Ovary (tissue), 9 donors: Measurements from ENCODE around the gene PTPN14. TPM values are rescaled to one million over a fixed set of nuclear protein-coding genes. Genes with fewer than 3 reads are reported as not detected.
A peak's percentile ranks its signal among the peaks of the same experiment; 100 is the strongest.

ENCODE experiments used
- DNase-seq, 5 donors: peaks; one replicate each; pipeline ENCODE4 v3.0.0-alpha.2; 2019 to 2020
- H3K27ac ChIP-seq, 2 donors: fragments of 200-600 bp; one replicate each; pipeline versions ENCODE4 v1.5.1 to v1.8.0; 2019 to 2022
- H3K27me3 ChIP-seq: fragments of 200-600 bp; one replicate; pipeline ENCODE4 v1.8.0; 2022
- H3K36me3 ChIP-seq: fragments of 200-600 bp; sonication (generic); one replicate; pipeline ENCODE4 v1.5.1; 2019
- H3K4me1 ChIP-seq: one replicate; pipeline ENCODE4 v1.8.1; 2013; ENCODE audit warnings: mild to moderate bottlenecking, moderate library complexity; ENCODE audit not compliant: insufficient read depth
- H3K4me3 ChIP-seq: fragments of 200-600 bp; sonication (generic); one replicate; pipeline ENCODE4 v1.5.1; 2017
- H3K9me3 ChIP-seq, 2 donors: fragments of 200-600 bp in 1 of 2; sonication (generic) in 1 of 2; one replicate each; pipeline versions ENCODE4 v1.5.1 to v1.8.1; 2013 to 2019; ENCODE audit warnings: mild to moderate bottlenecking in 1 of 2, moderate library complexity in 1 of 2
- CTCF ChIP-seq, 3 donors: fragments of 450-650 bp in 2 of 3; fragments of 200-600 bp in 1 of 3; IDR thresholded peaks; one replicate each; pipeline versions ENCODE4 v1.5.1 to v1.8.0; 2016 to 2022; ENCODE audit warnings: antibody characterized with exemption in 3 of 3, mild to moderate bottlenecking in 1 of 3
- EP300 ChIP-seq: sonication (generic); formaldehyde crosslinking; IDR thresholded peaks from one replicate; pipeline ENCODE4 v1.6.1; 2017; ENCODE audit warnings: antibody characterized with exemption
- POLR2A ChIP-seq: fragments of 450-650 bp; IDR thresholded peaks from one replicate; pipeline ENCODE4 v1.6.1; 2017; ENCODE audit warnings: antibody characterized with exemption, mild to moderate bottlenecking, moderate library complexity
- WGBS, 3 donors: extraction: QIAGEN DNeasy Blood & Tissue Kit in 1 of 3; methylation state at CpG; one replicate each; pipeline versions ENCODE4 v1.1.5 to v1.1.7; 2013 to 2017; 5-methylcytosine and 5-hydroxymethylcytosine counted together
- intact Hi-C, 4 donors: fragments of 100-400 bp; cut with DNase I; formaldehyde crosslinking; loops; one replicate each; pipeline versions ENCODE4 v1.11.0 to v1.15.1; 2022 to 2023
- polyA plus RNA-seq, 2 donors: library from polyadenylated mRNA; stranded (reverse); fragments of 200-250 nt in 1 of 2; fragments of 350-450 nt in 1 of 2; fragmentation: Illumina TruSeq in 1 of 2; extraction: RNeasy Lipid Tissue Mini Kit (QIAGEN cat#74804) in 1 of 2; gene quantifications; one replicate each; pipeline ENCODE4 v1.2.3, GENCODE V29; 2013 to 2014
- total RNA-seq, 7 donors: library from RNA; depleted of rRNA in 2 of 7; stranded (reverse); fragments of >200 nt in 2 of 7; fragmentation: NEBNext Ultra II Directional in 3 of 7; extraction: Animal tissue kit (Norgen Biotek cat#: 25700) in 3 of 7; gene quantifications; one replicate each; pipeline versions ENCODE4 v1.1.0 to v1.2.4, GENCODE V29; 2016 to 2023
- donor health status: DM: no; HTN: no; CAD: no; lungs with moderate emphysema.
- donor health status: DM: no; HTN: no; CAD: no.
- donor health status: Bipolar disorder and iron deficiency.
- donor health status: DM: yes; HTN: yes; CAD: no.
- donor health status: DM: no; HTN: no; CAD: no.
- donor health status: DM: yes; HTN: yes; CAD: no.

PTPN14 gene
- total and polyA plus RNA-seq, 9 donors, result 7.6 to 68.9 (median 41.1) TPM

GRCh38 chr1:214588963-214589597, 37.7 kb upstream of the PTPN14 start:
- no peaks in the 10 kb centered on the region for H3K27me3 ChIP-seq
- H3K27ac ChIP-seq, result no peak overlapping the region
- 87 to 89% (median 87%) methylated on average over 4 of the region's 4 CpGs for WGBS, 3 donors
- no peak overlapping the region for H3K4me3 ChIP-seq
- H3K9me3 ChIP-seq, result no peaks in the 10 kb centered on the region
- H3K4me1 ChIP-seq, result no peaks in the 10 kb centered on the region
- TF ChIP-seq POLR2A (no peak), CTCF (IDR thresholded peaks at IDR 0.05) (no peak), EP300 (no peak)
- no peaks in the 10 kb centered on the region for H3K36me3 ChIP-seq
- intact Hi-C loops, result loop anchor here in 3 of 4 donors (5.0 to 10.0 kb wide), 4 partner anchors 254 to 334 kb away; no protein-coding TSS in a partner anchor
- DNase-seq, result no peak

- TF ChIP-seq POLR2A (no peak), CTCF (IDR thresholded peaks at IDR 0.05) (no peak)
- no peaks in the 10 kb centered on the region for H3K4me1 ChIP-seq
- DNase-seq, result no peak
- no peak overlapping the region for H3K27ac ChIP-seq
- no peaks in the 10 kb centered on the region for H3K9me3 ChIP-seq
- WGBS, 3 donors, result 67 to 88% (median 85%) methylated on average over 5 of the region's 5 CpGs
- intact Hi-C loops, result loop anchor here in 3 of 4 donors (5.0 to 10.0 kb wide), 4 partner anchors 252 to 332 kb away; no protein-coding TSS in a partner anchor
- no peaks in the 10 kb centered on the region for H3K36me3 ChIP-seq
- H3K27me3 ChIP-seq, result no peaks in the 10 kb centered on the region
- H3K4me3 ChIP-seq, result no peak overlapping the region
Observed at GRCh38 chr1:214587165-214587564, 35.8 kb upstream of the PTPN14 start.

GRCh38 chr1:214586621-214587020, 35.2 kb upstream of the PTPN14 start:
- Histone ChIP-seq H3K27ac (no peak overlapping the region), H3K4me3 (no peak overlapping the region), H3K36me3 (no peaks in the 10 kb centered on the region), H3K4me1 (no peaks in the 10 kb centered on the region), H3K27me3 (no peaks in the 10 kb centered on the region), H3K9me3 (no peaks in the 10 kb centered on the region)
- WGBS, 3 donors, result 83 to 91% (median 91%) methylated on average over 3 of the region's 3 CpGs
- intact Hi-C loops, result loop anchor here in 3 of 4 donors (5.0 to 10.0 kb wide), 4 partner anchors 252 to 332 kb away; no protein-coding TSS in a partner anchor
- TF ChIP-seq CTCF (IDR thresholded peaks at IDR 0.05) (no peak), EP300 (no peak), POLR2A (no peak)
- DNase-seq, result no peak

- intact Hi-C loops, result loop anchor here in 3 of 4 donors (2.0 to 10.0 kb wide), 5 partner anchors 250 to 330 kb away; no protein-coding TSS in a partner anchor
Observed at GRCh38 chr1:214584805-214585766, 33.7 kb upstream of the PTPN14 start.

More at GRCh38 chr1:214584805-214585766, 33.7 kb upstream of the PTPN14 start:
- no peak for DNase-seq
- no peaks in the 10 kb centered on the region for H3K4me1 ChIP-seq
- 5 to 16% (median 9%) methylated on average over 1 of the region's 1 CpG for WGBS, 3 donors
- H3K36me3 ChIP-seq, result no peaks in the 10 kb centered on the region
- TF ChIP-seq EP300 (no peak), CTCF (IDR thresholded peaks at IDR 0.05) (peak in 2 of 3 donors; percentile 70 to 73)
- no peaks in the 10 kb centered on the region for H3K27me3 ChIP-seq
- H3K9me3 ChIP-seq, result no peaks in the 10 kb centered on the region
- H3K4me3 ChIP-seq, result no peak overlapping the region
- no peak overlapping the region for H3K27ac ChIP-seq
